Activated T-helper 1 cell treated with anti-CD3 and anti-CD28 coated beads, Interleukin-2, amount 50 U/mL, for 16 hours (primary cell): Measurements from ENCODE around the gene PAFAH1B1.

Experiments used
- DNase-seq, 2 donors: peaks; one replicate each; pipeline ENCODE4 v3.0.0-alpha.2; 2020; ENCODE audit warnings: low read depth in 1 of 2, low spot score in 1 of 2

PAFAH1B1 gene

DNA sequence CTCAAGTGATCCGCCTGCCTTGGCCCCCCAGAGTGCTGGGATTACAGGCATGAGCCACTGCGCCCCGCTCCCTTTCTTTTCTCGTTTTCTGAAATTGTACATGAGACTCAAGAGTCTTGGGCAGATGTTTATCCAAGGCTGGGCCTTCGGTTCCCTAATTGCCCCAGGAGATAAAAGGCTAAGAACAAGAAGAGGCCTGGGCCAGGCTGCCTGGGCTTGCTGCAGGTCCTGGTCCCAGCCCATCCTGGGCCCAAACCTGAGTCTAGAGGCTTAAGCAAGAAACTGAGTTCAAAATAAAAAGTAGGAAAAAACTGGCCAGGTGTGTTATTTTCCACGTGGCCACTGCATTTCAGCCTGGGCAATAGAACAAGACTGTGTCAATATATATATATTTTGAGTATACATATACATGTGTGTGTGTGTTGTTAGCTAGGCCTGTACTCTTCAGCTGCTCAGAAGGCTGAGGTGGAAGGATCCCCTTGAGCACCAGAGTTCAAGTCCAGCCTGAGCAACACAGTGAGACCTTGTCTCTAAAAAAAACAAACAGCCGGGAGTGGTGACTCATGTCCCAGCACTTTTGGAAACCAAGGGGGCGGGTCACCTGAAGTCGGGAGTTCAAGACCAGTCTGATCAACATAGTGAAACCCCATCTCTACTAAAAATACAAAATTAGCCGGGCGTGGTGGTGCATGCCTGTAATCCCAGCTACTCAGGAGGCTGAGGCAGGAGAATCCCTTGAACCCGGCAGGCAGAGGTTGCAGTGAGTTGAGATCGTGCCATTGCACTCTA, 124.9 kb downstream of the PAFAH1B1 start:
- no peak for DNase-seq

DNA sequence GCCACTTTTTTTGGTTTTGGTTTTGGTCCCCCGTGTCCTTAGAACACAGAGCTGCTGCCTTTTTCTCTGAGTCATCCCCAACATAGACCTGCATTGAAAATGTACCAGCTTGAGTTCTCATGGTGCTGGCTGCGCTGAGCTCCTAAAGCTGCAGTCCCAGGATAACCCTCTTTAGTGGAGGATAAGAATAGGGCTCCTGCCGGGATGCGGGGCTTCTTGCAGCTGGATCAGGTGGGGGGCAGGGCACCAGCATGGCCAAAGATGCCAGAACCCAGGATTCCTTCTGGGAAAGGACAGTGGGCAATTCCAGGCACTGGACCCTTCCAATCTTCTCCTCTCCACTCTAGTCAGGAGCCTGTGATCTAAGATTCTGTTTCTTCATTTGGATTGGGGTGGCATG, 126.4 kb downstream of the PAFAH1B1 start:
- no peak for DNase-seq

DNA sequence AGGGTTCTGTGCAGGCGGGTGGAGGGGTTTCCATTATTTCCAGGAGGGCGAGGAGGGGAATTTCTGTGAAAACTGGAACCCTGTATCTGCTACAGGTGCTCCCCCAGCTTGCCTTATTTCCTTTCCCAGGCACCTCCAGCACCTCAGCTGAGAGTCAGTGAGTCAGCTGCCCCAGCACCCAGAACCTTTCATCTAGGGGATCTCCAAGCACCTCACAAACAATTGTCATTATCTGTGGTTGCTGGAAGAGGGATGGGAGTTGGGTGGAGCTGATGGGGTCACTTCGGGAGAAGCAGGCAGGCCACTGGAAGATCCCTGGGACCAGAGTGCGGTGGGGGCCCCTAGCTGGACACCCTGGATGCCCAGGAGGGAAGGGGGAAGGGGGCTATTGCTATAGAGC, 128.1 kb downstream of the PAFAH1B1 start:
- DNase-seq: no peak

DNA sequence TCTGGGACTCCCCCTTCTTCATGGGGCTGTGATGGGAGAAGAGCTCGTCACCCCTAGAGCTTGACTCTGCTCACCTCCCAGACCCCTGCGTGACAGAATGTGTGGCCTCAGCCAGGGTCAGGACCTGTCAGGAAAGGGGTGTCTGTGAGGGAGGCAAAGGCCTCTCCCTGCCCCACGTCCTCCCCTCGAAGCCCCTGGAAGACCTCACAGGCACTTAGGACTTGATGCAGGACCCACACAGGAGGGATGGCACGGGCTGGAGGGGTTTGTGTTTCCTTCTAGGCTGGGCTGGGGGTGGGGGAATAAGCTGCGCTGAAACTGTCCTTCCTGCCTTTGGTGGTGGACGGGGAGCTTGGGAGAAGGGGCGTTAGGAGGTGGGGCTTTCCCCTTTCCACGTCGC, 129.2 kb downstream of the PAFAH1B1 start:
- no peak for DNase-seq

DNA sequence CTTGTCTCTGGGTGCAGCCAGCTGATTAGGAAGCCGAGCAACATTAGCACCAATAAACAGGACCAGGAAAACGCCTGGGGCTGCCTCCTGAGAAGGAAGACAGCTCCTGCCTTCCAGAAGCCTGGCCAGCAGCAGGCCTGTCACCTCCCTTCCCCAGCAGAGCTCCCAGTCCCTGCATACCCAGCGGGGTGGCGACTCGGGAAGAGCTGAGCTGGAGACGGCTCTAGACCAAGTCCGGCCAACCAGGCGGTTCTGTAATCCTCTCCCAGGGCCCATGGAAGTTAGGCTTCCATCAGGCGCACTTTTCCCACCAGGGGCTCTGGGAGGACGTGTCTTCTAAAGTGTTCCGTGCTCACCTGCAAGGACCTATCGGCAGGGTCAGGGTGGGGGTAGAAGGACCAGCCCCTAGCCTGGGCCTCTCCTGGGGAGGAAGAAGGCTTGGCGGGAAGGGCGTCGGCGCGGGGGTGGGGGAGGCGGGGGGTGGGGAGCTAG, 130.1 kb downstream of the PAFAH1B1 start:
- DNase-seq: no peak

DNA sequence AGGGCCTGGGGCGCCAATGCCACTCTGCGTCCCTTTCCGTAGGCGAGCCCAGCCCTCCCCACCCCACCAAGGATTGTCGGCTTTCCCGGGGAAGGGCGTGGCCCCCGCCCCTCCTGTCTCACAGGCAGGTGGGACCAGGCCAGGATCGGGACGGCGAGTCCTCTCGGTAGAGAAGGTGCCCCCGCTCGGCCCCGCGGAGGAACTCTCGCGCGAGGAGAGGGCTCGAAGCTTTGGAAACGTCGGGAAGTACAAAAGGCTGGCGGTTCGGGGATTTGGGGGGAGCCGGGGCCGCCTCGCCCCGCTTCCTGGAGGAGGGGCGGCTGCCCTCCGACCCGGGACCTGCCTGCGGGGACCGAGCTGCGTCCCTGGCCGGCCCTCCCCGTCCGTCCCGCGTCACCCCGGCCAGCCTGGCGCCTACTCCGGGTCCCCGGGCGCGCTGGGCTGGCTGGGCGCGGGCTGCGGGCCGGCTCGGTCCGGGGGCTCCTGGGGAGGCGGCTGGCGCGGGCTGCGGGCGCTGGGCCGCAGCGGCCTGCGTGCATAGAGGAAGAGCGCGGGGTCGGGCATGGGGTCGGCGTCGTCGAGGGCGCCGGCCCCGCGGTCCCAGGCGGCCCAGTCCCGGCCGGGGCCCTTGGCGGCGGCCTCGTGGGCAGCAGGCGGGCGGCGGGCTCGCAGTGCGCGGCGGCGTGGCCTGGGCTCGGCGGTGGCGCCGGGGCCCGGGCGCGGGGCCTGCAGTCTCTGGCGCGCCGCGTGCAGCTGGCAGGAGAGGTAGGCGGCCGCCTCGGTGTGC, 130.7 kb downstream of the PAFAH1B1 start:
- no peak for DNase-seq

DNA sequence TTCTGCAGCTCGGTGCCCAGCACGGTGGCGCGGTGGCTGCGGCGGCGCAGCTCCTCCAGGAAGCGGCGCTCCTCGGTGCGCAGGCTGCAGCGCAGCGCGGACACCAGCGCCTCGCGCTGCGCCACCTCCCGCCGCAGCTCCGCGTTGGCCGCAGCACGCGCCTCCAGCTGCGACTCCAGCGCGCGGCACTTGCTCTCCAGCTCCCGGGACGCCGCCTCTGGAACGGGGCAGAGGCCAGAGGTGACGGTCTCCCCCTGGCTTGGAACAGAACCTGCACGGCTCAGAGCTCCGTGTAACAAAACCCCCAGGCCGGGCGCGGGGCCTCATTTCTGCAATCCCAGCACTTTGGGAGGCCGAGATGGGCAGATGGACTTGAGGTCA, 131.3 kb downstream of the PAFAH1B1 start:
- no peak for DNase-seq

DNA sequence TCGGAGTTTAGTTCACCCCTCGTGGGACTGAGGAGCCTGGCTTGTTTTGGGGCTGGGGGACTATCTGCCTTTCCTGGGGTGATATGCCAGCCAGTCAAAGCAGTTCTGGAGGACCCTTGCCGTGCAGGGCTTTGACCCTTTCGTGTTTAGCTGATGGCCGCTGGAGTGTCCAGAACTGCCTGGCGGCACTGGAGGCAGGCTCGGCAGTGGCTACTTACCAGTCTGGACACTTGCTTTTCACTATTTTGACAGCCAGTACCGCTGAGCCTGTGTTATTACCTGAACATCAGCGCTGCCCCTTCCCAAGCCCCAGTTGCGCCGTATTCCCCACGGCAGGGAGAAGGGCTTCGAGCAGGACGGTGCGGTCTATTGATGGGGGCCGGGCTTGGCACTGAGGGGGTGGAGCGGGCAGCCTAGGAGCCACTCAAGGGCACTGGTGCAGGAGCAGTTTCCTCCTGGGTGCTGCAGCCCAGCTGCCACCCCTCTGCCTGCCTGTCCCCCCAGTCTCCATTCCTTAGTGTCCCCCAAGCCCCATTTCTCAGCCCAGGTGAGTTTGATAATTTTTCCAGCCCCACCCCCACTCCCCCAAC, 137.4 kb downstream of the PAFAH1B1 start:
- DNase-seq: no peak

DNA sequence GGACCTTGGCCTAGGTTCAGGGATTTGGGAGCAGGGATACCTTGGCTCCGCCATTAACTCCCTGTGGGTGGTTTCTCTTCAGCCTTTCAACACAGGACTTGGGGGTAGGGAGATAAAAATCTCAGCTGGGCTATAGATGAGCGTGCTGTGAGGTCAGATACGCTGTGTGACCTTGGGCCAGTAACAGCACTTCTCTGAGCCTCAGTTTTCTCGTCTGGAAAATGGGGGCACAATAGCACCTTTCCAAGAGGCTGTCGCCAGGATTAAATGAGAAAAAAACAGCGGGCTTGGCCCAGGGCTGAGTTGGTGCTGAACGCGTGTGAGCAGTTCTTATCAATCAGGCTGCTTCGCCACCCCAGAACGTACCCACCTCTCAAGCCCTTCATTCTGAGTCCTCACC, 138.4 kb downstream of the PAFAH1B1 start:
- DNase-seq: no peak

DNA sequence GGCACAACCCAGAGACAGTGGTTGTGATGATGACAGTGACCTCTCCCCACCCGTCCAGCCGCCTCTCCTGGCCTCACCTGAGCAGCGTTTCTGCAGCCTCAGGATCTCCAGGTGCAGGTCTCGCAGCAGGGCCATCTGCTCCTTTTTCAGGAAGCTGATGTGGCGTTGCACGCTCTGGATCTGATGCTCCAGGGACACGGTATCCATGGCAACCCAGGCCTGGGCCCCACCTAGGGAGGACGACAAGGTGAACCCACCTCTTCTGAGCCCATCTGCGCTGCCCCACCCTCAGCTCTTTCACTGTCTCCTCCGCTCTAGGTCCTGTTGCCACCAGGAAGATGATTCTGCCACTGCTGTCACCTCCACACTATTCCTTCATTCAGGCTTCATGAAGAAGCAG, 141.5 kb downstream of the PAFAH1B1 start:
- DNase-seq: no peak
